HG03378 (cell line): ENCODE results near the gene EIF4G1.
"Not testable (repeated sequence)": the region's sequence is repeated elsewhere in the genome, so short reads cannot be mapped to it uniquely, and the experiment has no call there.

Experiments used
- ATAC-seq: cut with Tn5 transposase; IDR thresholded peaks from one replicate; pipeline ENCODE4 v1.9.1; 2021; ENCODE audit warnings: mild to moderate bottlenecking, moderate library complexity; ENCODE audit not compliant: unreplicated experiment

Gene EIF4G1

DNA sequence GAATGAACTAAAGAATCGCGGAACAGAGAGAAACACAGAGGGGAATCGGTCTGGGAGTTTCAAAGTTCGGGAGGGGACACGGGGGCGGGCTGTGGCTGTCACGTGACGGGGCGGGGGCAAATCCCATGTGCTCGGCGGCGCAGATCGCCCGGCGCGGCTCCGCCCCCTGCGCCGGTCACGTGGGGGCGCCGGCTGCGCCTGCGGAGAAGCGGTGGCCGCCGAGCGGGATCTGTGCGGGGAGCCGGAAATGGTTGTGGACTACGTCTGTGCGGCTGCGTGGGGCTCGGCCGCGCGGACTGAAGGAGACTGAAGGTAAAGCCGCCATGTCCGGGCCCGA lies at the start of gene EIF4G1:
TSS of gene EIF4G1 (plus strand) at position 244 of the 337 bp plus-strand sequence. CDS start 1,191 bp downstream, outside the sequence.
- ATAC-seq, result peak; percentile 75

- not testable (repeated sequence) for ATAC-seq
Observed at GRCh38 chr3:184267249-184267648, 47.2 kb upstream of the EIF4G1 start.

- no peak for ATAC-seq
Observed at GRCh38 chr3:184272269-184272668, 42.1 kb upstream of the EIF4G1 start.

GRCh38 chr3:184275381-184275701 lies 39.1 kb upstream of the EIF4G1 start:
- ATAC-seq, result no peak

GRCh38 chr3:184275961-184276910 lies 38.2 kb upstream of the EIF4G1 start, which contains the start of gene ECE2:
Gene ECE2 (plus strand): TSS chr3:184276022. CDS start chr3:184276154, 132 bp downstream.
- no peak for ATAC-seq

GRCh38 chr3:184277366-184277765 lies 37.0 kb upstream of the EIF4G1 start:
- ATAC-seq, result no peak

- ATAC-seq, result no peak
Observed at GRCh38 chr3:184282941-184283340, 31.5 kb upstream of the EIF4G1 start.

DNA sequence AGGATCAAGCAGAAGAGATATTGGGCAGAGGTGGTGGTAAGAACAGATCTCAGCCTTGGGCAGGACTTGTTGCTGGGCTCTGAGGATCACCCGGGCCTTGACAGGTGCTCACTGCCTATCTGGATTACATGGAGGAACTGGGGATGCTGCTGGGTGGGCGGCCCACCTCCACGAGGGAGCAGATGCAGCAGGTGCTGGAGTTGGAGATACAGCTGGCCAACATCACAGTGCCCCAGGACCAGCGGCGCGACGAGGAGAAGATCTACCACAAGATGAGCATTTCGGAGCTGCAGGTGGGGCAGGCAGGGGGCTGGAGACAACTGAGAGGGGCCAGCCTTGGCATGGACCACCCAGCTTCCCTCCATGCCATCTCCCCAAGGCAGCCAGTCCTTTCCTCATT lies 30.7 kb upstream of the EIF4G1 start:
- ATAC-seq, result no peak

DNA sequence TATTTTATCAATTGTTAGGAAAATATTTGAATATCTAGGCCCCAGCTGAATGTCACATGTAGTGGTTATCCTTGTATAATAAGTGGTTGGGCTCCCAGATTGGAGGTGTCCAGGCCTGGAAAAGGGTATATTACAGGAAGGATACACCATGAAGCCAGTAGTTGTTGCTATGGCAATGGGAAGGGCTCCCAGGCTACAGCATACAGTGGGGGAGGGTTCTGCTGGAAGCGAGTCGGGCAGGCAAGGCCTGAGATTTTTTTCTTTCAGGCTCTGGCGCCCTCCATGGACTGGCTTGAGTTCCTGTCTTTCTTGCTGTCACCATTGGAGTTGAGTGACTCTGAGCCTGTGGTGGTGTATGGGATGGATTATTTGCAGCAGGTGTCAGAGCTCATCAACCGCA lies 29.7 kb upstream of the EIF4G1 start:
- no peak for ATAC-seq

DNA sequence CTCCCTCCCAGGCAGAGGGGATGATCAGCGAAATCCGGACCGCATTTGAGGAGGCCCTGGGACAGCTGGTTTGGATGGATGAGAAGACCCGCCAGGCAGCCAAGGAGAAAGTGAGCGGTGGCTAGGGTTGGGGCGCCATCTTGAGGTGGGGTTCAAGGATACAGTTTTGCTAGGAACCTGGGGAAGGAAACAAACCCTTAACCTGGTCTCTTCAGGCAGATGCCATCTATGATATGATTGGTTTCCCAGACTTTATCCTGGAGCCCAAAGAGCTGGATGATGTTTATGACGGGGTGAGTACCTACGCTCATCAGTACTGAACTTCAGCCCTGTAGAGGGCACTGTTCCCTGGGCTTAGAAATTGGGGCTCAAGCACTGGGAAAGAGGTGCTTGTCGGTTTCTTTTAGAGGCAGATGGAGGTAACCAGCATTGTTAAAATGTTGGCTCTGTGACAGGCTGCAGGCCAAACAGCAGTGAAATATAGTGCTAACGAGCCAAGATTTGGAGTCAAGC lies 24.9 kb upstream of the EIF4G1 start:
- no peak for ATAC-seq

DNA sequence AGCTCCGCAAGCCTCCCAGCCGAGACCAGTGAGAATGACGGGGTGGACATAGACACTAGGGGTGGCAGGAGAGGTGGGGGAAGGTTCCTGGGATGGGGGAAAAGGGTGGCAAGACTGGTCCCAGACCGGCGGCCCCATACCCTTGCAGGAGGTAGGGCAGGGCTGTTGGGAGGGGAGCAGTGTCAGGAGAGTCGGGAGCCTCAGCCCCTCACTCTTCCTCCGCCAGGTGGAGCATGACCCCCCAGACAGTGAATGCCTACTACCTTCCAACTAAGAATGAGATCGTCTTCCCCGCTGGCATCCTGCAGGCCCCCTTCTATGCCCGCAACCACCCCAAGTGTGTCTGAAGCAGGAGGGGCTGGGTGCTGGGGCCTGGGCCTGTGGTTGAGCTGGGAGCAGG lies 24.1 kb upstream of the EIF4G1 start:
- ATAC-seq, result no peak

GRCh38 chr3:184291044-184291737 lies 23.2 kb upstream of the EIF4G1 start:
- ATAC-seq, result no peak

GRCh38 chr3:184291738-184292445 lies 22.5 kb upstream of the EIF4G1 start:
- ATAC-seq, result no peak

GRCh38 chr3:184295771-184296170 lies 18.6 kb upstream of the EIF4G1 start:
- ATAC-seq, result no peak

- ATAC-seq, result no peak
Observed at GRCh38 chr3:184296616-184297015, 17.8 kb upstream of the EIF4G1 start.

- ATAC-seq, result peak; percentile 81
Observed at GRCh38 chr3:184298759-184299487, 15.5 kb upstream of the EIF4G1 start, which contains the start of gene PSMD2. Gene PSMD2 (plus strand): TSS chr3:184299241. CDS start chr3:184299267, 26 bp downstream.

DNA sequence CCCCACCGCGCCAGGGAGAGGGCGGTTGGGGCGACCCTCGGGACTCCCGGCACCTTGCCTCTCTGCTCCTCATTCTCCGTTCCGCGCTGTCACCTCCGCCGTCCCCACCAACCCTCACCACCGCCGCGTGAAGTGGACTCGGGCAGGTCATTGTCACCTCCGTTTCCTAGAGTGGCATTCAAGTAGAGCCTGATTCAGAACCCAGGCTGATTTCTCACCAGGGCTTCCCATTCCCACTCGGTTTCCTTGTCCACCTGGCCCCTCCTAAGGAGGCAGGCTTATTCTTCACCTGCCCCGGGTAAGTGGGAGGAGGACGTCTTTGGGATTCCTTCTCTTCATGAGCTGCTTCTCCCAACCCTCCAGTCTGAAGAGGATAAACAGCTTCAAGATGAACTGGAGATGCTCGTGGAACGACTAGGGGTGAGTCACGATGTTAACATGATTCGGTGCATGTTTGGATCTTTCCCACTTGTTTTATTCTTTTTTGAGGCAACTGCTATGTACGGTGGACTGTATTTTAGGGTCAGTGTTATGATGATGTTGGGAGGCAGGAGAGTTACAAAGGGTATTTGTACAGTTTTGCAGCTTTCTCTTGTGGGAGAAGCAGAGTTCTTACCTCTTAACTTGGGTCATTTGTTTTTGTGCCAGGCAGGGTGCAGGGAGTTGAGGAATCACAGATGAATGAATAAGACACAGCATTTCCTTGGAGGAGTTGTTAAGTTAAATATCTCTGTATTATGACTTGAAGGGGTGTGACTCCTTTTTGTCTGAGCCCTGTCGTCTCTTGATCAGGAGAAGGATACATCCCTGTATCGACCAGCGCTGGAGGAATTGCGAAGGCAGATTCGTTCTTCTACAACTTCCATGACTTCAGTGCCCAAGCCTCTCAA lies 14.7 kb upstream of the EIF4G1 start:
- ATAC-seq, result no peak

GRCh38 chr3:184300378-184300720 lies 14.1 kb upstream of the EIF4G1 start:
- ATAC-seq, result no peak

- no peak for ATAC-seq
Observed at GRCh38 chr3:184305577-184305976, 8.8 kb upstream of the EIF4G1 start.
